H1 (cell line): Measurements from ENCODE around the gene OSBPL3. TPM values are rescaled to one million over a fixed set of nuclear protein-coding genes. Genes with fewer than 3 reads are reported as not detected.

Experiments
- ATF3 ChIP-seq: IDR thresholded peaks from 2 replicates; pipeline ENCODE4 v1.6.1; 2011; ENCODE audit warnings: low read depth, mild to moderate bottlenecking, low read length; ENCODE audit not compliant: insufficient read depth
- BRCA1 ChIP-seq: IDR thresholded peaks from 2 replicates; pipeline ENCODE4 v1.6.1; 2012; ENCODE audit warnings: low read depth, low read length, improper control_type of control experiment
- CBX5 ChIP-seq: fragments of 300-800, 300-1000 bp; sonication (generic); IDR thresholded peaks from 2 replicates; pipeline ENCODE4 v1.7.1; 2016; ENCODE audit warnings: antibody characterized with exemption, low read length, low read depth
- POLR2AphosphoS5 ChIP-seq: IDR thresholded peaks from 2 replicates; pipeline ENCODE4 v1.6.1; 2011; ENCODE audit warnings: low read depth, low read length
- polyA plus RNA-seq, 7 experiments: library from polyadenylated mRNA; depleted of rRNA in 3 of 7; stranded (reverse) in 5 of 7; unstranded in 2 of 7; fragments of >200 nt in 5 of 7; fragments of 200-250 nt in 2 of 7; gene quantifications; 1 replicate in 5 of 7; 2 replicates in 1 of 7; 4 replicates in 1 of 7; pipeline versions ENCODE4 v1.2.1 to v1.2.3, GENCODE V29; 2011 to 2013; ENCODE audit warnings: missing spikeins in 2 of 7, mixed read lengths in 2 of 7
- total RNA-seq: library from RNA; stranded (reverse); fragmentation: NEBNext Ultra II Directional; extraction: Animal tissue kit (Norgen Biotek cat#: 25700); gene quantifications from 2 replicates; pipeline ENCODE4 v1.2.1, GENCODE V29; 2021

The OSBPL3 gene
- total and polyA plus RNA-seq, 2 of the 8 experiments (the other 6 are each of a cell fraction or from before 2014, with no cell fraction given), result 2.8 to 13.9 TPM

- TF ChIP-seq ATF3, result no peak
- TF ChIP-seq POLR2AphosphoS5, result no peak
- no peak for TF ChIP-seq BRCA1
- no peak for TF ChIP-seq CBX5
Observed at GRCh38 chr7:24840563-24840962, 139.4 kb downstream of the OSBPL3 start (continued).
